Measurements from ENCODE around the gene CAT. TPM values are rescaled to one million over a fixed set of nuclear protein-coding genes. Genes with fewer than 3 reads are reported as not detected.
A peak's percentile ranks its signal among the peaks of the same experiment; 100 is the strongest.

Gene CAT
- total RNA-seq, 1 donor from 2014 or later = not detected

GRCh38 chr11:34493468-34493867, 54.7 kb downstream of the CAT start:
- no peaks in the 10 kb centered on the region for H3K36me3 ChIP-seq
- no peaks in the 10 kb centered on the region for H3K79me2 ChIP-seq (ENCODE audit: low read depth)
- no peak overlapping the region for H3K27ac ChIP-seq
- no peaks in the 10 kb centered on the region for H4K20me1 ChIP-seq (ENCODE audit: low read depth)
- H3K4me3 Mint-ChIP-seq = no peak overlapping the region
- no peak overlapping the region for H3K9ac ChIP-seq
- H3K4me3 ChIP-seq = no peak overlapping the region
- H3K36me3 Mint-ChIP-seq = no peaks in the 10 kb centered on the region
- peaks cover 7% of the 10 kb centered on the region for H3K4me1 Mint-ChIP-seq
- no peak for DNase-seq (ENCODE audit: low spot score)
- TF ChIP-seq, protein P1, sequence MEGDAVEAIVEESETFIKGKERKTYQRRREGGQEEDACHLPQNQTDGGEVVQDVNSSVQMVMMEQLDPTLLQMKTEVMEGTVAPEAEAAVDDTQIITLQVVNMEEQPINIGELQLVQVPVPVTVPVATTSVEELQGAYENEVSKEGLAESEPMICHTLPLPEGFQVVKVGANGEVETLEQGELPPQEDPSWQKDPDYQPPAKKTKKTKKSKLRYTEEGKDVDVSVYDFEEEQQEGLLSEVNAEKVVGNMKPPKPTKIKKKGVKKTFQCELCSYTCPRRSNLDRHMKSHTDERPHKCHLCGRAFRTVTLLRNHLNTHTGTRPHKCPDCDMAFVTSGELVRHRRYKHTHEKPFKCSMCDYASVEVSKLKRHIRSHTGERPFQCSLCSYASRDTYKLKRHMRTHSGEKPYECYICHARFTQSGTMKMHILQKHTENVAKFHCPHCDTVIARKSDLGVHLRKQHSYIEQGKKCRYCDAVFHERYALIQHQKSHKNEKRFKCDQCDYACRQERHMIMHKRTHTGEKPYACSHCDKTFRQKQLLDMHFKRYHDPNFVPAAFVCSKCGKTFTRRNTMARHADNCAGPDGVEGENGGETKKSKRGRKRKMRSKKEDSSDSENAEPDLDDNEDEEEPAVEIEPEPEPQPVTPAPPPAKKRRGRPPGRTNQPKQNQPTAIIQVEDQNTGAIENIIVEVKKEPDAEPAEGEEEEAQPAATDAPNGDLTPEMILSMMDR (IDR thresholded peaks at IDR 0.05) = no peak
- no peak for TF ChIP-seq EZH2phosphoT487 (IDR thresholded peaks at IDR 0.05)
- TF ChIP-seq EZH2 (IDR thresholded peaks at IDR 0.05) = no peak
- H3F3A ChIP-seq (ENCODE audit: low read depth) = no peaks in the 10 kb centered on the region
- no peak overlapping the region for H3K27ac Mint-ChIP-seq
- peaks cover 14% of the 10 kb centered on the region for H3K4me1 ChIP-seq
- H2AFZ ChIP-seq (replicated peaks) = no peak overlapping the region
- H3K9me3 ChIP-seq (ENCODE audit: low read depth) = no peaks in the 10 kb centered on the region
- H3K4me2 ChIP-seq = no peak overlapping the region
- no peaks in the 10 kb centered on the region for H3K27me3 ChIP-seq
- peaks cover 4% of the 10 kb centered on the region for H3K27me3 Mint-ChIP-seq (ENCODE audit: insufficient read depth, low read depth)
- H3K9me3 Mint-ChIP-seq = no peaks in the 10 kb centered on the region

GRCh38 chr11:34493926-34494595, 55.3 kb downstream of the CAT start:
- Histone ChIP-seq H3K27ac (no peak overlapping the region), H4K20me1 (ENCODE audit: low read depth) (no peaks in the 10 kb centered on the region), H3F3A (ENCODE audit: low read depth) (no peaks in the 10 kb centered on the region), H3K9me3 (ENCODE audit: low read depth) (no peaks in the 10 kb centered on the region), H3K4me1 (peaks cover 14% of the 10 kb centered on the region), H3K27me3 (no peaks in the 10 kb centered on the region), H3K79me2 (ENCODE audit: low read depth) (no peaks in the 10 kb centered on the region), H2AFZ (replicated peaks) (no peak overlapping the region), H3K4me3 (no peak overlapping the region), H3K4me2 (no peak overlapping the region), H3K9ac (no peak overlapping the region), H3K36me3 (no peaks in the 10 kb centered on the region)
- Mint-ChIP-seq H3K27ac (peak overlapping the region; percentile 12), H3K4me3 (no peak overlapping the region), H3K27me3 (ENCODE audit: insufficient read depth, low read depth) (peaks cover 4% of the 10 kb centered on the region), H3K36me3 (no peaks in the 10 kb centered on the region), H3K4me1 (peaks cover 7% of the 10 kb centered on the region), H3K9me3 (no peaks in the 10 kb centered on the region)
- no peak for DNase-seq (ENCODE audit: low spot score)
- TF ChIP-seq EZH2 (IDR thresholded peaks at IDR 0.05) (no peak), EZH2phosphoT487 (IDR thresholded peaks at IDR 0.05) (no peak)
- TF ChIP-seq, protein P1 (IDR thresholded peaks at IDR 0.05) = no peak

- Histone ChIP-seq H3K9ac (no peak overlapping the region), H3F3A (ENCODE audit: low read depth) (no peaks in the 10 kb centered on the region), H4K20me1 (ENCODE audit: low read depth) (no peaks in the 10 kb centered on the region), H3K27me3 (no peaks in the 10 kb centered on the region), H3K4me2 (no peak overlapping the region), H3K4me1 (peaks cover 9% of the 10 kb centered on the region), H2AFZ (replicated peaks) (no peak overlapping the region), H3K27ac (no peak overlapping the region), H3K9me3 (ENCODE audit: low read depth) (no peaks in the 10 kb centered on the region), H3K4me3 (no peak overlapping the region), H3K79me2 (ENCODE audit: low read depth) (no peaks in the 10 kb centered on the region), H3K36me3 (no peaks in the 10 kb centered on the region)
- H3K27ac Mint-ChIP-seq = no peak overlapping the region
- H3K4me1 Mint-ChIP-seq = peaks cover 7% of the 10 kb centered on the region
- H3K4me3 Mint-ChIP-seq = no peak overlapping the region
- no peaks in the 10 kb centered on the region for H3K36me3 Mint-ChIP-seq
- TF ChIP-seq EZH2phosphoT487 (IDR thresholded peaks at IDR 0.05) (no peak), EZH2 (IDR thresholded peaks at IDR 0.05) (no peak)
- TF ChIP-seq, protein P1 (IDR thresholded peaks at IDR 0.05) = no peak
- DNase-seq (ENCODE audit: low spot score) = no peak
- H3K9me3 Mint-ChIP-seq = no peaks in the 10 kb centered on the region
- H3K27me3 Mint-ChIP-seq (ENCODE audit: insufficient read depth, low read depth) = peaks cover 4% of the 10 kb centered on the region
Measured at GRCh38 chr11:34495239-34495723, 56.5 kb downstream of the CAT start.

Measured in neural progenitor cell (in vitro differentiated cells).